Measurements from ENCODE around the gene CARHSP1.

Gene CARHSP1

GRCh38 chr16:8915722-8916301 lies 47.0 kb upstream of the CARHSP1 start:
- no peak for ATAC-seq

GRCh38 chr16:8914098-8914497 lies 45.3 kb upstream of the CARHSP1 start:
- ATAC-seq: no peak
- TF ChIP-seq ESRRG (CRISPR knock-in tag; IDR thresholded peaks at IDR 0.05) (no peak), PATZ1 (CRISPR knock-in tag; IDR thresholded peaks at IDR 0.05; ENCODE audit: borderline replicate concordance) (no peak)

More at GRCh38 chr16:8915722-8916301, 47.0 kb upstream of the CARHSP1 start:
- TF ChIP-seq CREB5 (CRISPR knock-in tag; IDR thresholded peaks at IDR 0.05; ENCODE audit: low read depth): no peak
- no peak for TF ChIP-seq TCF4 (CRISPR knock-in tag; IDR thresholded peaks at IDR 0.05; ENCODE audit: borderline replicate concordance)
- no peak for TF ChIP-seq CSRNP3 (CRISPR knock-in tag; IDR thresholded peaks at IDR 0.05)

- TF ChIP-seq ARNTL (CRISPR knock-in tag; IDR thresholded peaks at IDR 0.05; ENCODE audit: borderline replicate concordance, low read depth): no peak
- no peak for TF ChIP-seq PATZ1 (CRISPR knock-in tag; IDR thresholded peaks at IDR 0.05; ENCODE audit: borderline replicate concordance)
- TF ChIP-seq ISL1 (CRISPR knock-in tag; IDR thresholded peaks at IDR 0.05): no peak
- no peak for TF ChIP-seq OSR1 (CRISPR knock-in tag; IDR thresholded peaks at IDR 0.05)
- no peak for TF ChIP-seq POU6F1 (CRISPR knock-in tag; IDR thresholded peaks at IDR 0.05; ENCODE audit: borderline replicate concordance, low read depth)
- no peak for TF ChIP-seq ZNF70 (CRISPR knock-in tag; IDR thresholded peaks at IDR 0.05)
- TF ChIP-seq ZC3H10 (CRISPR knock-in tag; IDR thresholded peaks at IDR 0.05): no peak
- ATAC-seq: no peak
Observed at GRCh38 chr16:8912793-8913192, 44.0 kb upstream of the CARHSP1 start.

GRCh38 chr16:8910811-8911210 lies 42.0 kb upstream of the CARHSP1 start:
- ATAC-seq: no peak
- TF ChIP-seq ZNF70 (CRISPR knock-in tag; IDR thresholded peaks at IDR 0.05): no peak
- no peak for TF ChIP-seq ZFP30 (CRISPR knock-in tag; IDR thresholded peaks at IDR 0.05)
- no peak for TF ChIP-seq POU6F1 (CRISPR knock-in tag; IDR thresholded peaks at IDR 0.05; ENCODE audit: borderline replicate concordance, low read depth)
- no peak for TF ChIP-seq OSR1 (CRISPR knock-in tag; IDR thresholded peaks at IDR 0.05)
- TF ChIP-seq PPARA (CRISPR knock-in tag; IDR thresholded peaks at IDR 0.05; ENCODE audit: borderline replicate concordance): no peak
- no peak for TF ChIP-seq BACH2 (CRISPR knock-in tag; IDR thresholded peaks at IDR 0.05; ENCODE audit: borderline replicate concordance)
- TF ChIP-seq PATZ1 (CRISPR knock-in tag; IDR thresholded peaks at IDR 0.05; ENCODE audit: borderline replicate concordance): no peak
- TF ChIP-seq ZNF8 (CRISPR knock-in tag; IDR thresholded peaks at IDR 0.05): no peak
- no peak for TF ChIP-seq ZFP3 (CRISPR knock-in tag; IDR thresholded peaks at IDR 0.05)

Data from SK-N-SH treated with all-trans-retinoic acid at 6 μM for 48 hours (cell line).